H7 (cell line): ENCODE results near the gene PRR15L. TPM values are rescaled to one million over a fixed set of nuclear protein-coding genes. Genes with fewer than 3 reads are reported as not detected.
A peak's percentile ranks its signal among the peaks of the same experiment; 100 is the strongest.

Experiments
- DNase-seq: peaks from one replicate; pipeline ENCODE4 v3.0.0; 2012
- H3K27me3 ChIP-seq: 2 replicates; pipeline ENCODE4 v1.6.0; 2011; ENCODE audit warnings: mild to moderate bottlenecking, low read length; ENCODE audit not compliant: control insufficient read depth, insufficient read depth
- H3K36me3 ChIP-seq: replicated peaks from 2 replicates; pipeline ENCODE4 v1.5.1; 2011; ENCODE audit warnings: low read length; ENCODE audit not compliant: control insufficient read depth, insufficient read depth
- H3K4me3 ChIP-seq: 2 replicates; pipeline ENCODE4 v1.5.1; 2011; ENCODE audit warnings: low read depth, mild to moderate bottlenecking, control low read depth, low read length, moderate library complexity; ENCODE audit not compliant: insufficient read depth
- total RNA-seq: library from RNA; depleted of rRNA; stranded (reverse); fragments of >200 nt; shearing (Covaris generic); gene quantifications from 2 replicates; pipeline ENCODE4 v1.2.3, GENCODE V29; 2014

PRR15L gene
- total RNA-seq, 1 experiment from 2014 or later = 0.10 TPM

- Histone ChIP-seq H3K27me3 (no peaks in the 10 kb centered on the region), H3K4me3 (no peak overlapping the region), H3K36me3 (peaks cover 28% of the 10 kb centered on the region)
- DNase-seq = no peak
Measured at GRCh38 chr17:47980541-47980940, 22.9 kb upstream of the PRR15L start.

- Histone ChIP-seq H3K4me3 (no peak overlapping the region), H3K27me3 (no peaks in the 10 kb centered on the region), H3K36me3 (peaks cover 35% of the 10 kb centered on the region)
- peak; percentile 97 for DNase-seq
Measured at GRCh38 chr17:47978324-47978723, 20.6 kb upstream of the PRR15L start.

- Histone ChIP-seq H3K4me3 (no peak overlapping the region), H3K36me3 (peaks cover 30% of the 10 kb centered on the region), H3K27me3 (no peaks in the 10 kb centered on the region)
- no peak for DNase-seq
Measured at GRCh38 chr17:47975823-47976205, 18.1 kb upstream of the PRR15L start.

GRCh38 chr17:47975189-47975822 is 17.6 kb upstream of the PRR15L start:
- Histone ChIP-seq H3K4me3 (no peak overlapping the region), H3K36me3 (peaks cover 26% of the 10 kb centered on the region), H3K27me3 (no peaks in the 10 kb centered on the region)
- peak; percentile 70 for DNase-seq

GRCh38 chr17:47973541-47973940 is 15.9 kb upstream of the PRR15L start:
- Histone ChIP-seq H3K36me3 (peaks cover 15% of the 10 kb centered on the region), H3K4me3 (no peak overlapping the region), H3K27me3 (no peaks in the 10 kb centered on the region)
- no peak for DNase-seq

GRCh38 chr17:47970725-47971499 is 13.2 kb upstream of the PRR15L start, which contains the start of gene CDK5RAP3:
CDK5RAP3 (plus strand) TSS chr17:47971113; CDS start chr17:47971147, 34 bp downstream.
- Histone ChIP-seq H3K27me3 (no peaks in the 10 kb centered on the region), H3K36me3 (peaks cover 9% of the 10 kb centered on the region), H3K4me3 (peak within 1 kb of the TSS; percentile 89)
- peak; percentile 99 for DNase-seq

- Histone ChIP-seq H3K36me3 (peaks cover 4% of the 10 kb centered on the region), H3K27me3 (no peaks in the 10 kb centered on the region), H3K4me3 (peak overlapping the region; percentile 4; the same call in 1 of the 2 replicates)
- DNase-seq = no peak
Measured at GRCh38 chr17:47969930-47970724, 12.4 kb upstream of the PRR15L start.

- no peaks in the 10 kb centered on the region; the same call in 1 of the 2 replicates for H3K36me3 ChIP-seq
- H3K27me3 ChIP-seq = no peaks in the 10 kb centered on the region
- no peak overlapping the region for H3K4me3 ChIP-seq
- DNase-seq = no peak
Measured at GRCh38 chr17:47968836-47969235, 11.2 kb upstream of the PRR15L start.

- no peaks in the 10 kb centered on the region for H3K27me3 ChIP-seq
- H3K4me3 ChIP-seq = no peak overlapping the region
- no peak for DNase-seq
- no peaks in the 10 kb centered on the region for H3K36me3 ChIP-seq
Measured at GRCh38 chr17:47967607-47968252, 10.0 kb upstream of the PRR15L start.

GRCh38 chr17:47966079-47966519 is 8.4 kb upstream of the PRR15L start:
- Histone ChIP-seq H3K4me3 (no peak overlapping the region), H3K27me3 (no peaks in the 10 kb centered on the region; the same call in 1 of the 2 replicates), H3K36me3 (no peaks in the 10 kb centered on the region)
- DNase-seq = no peak

GRCh38 chr17:47964856-47965255 is 7.2 kb upstream of the PRR15L start:
- no peaks in the 10 kb centered on the region; the same call in 1 of the 2 replicates for H3K27me3 ChIP-seq
- H3K36me3 ChIP-seq = no peaks in the 10 kb centered on the region
- no peak overlapping the region for H3K4me3 ChIP-seq
- DNase-seq = no peak

GRCh38 chr17:47962901-47963300 is 5.2 kb upstream of the PRR15L start:
- Histone ChIP-seq H3K4me3 (no peak overlapping the region), H3K27me3 (no peaks in the 10 kb centered on the region; the same call in 1 of the 2 replicates), H3K36me3 (no peaks in the 10 kb centered on the region)

GRCh38 chr17:47961406-47961805 is 3.7 kb upstream of the PRR15L start:
- no peak for DNase-seq
- H3K4me3 ChIP-seq = no peak overlapping the region
- H3K36me3 ChIP-seq = no peaks in the 10 kb centered on the region
- H3K27me3 ChIP-seq = peaks cover 4% of the 10 kb centered on the region

More at GRCh38 chr17:47962901-47963300, 5.2 kb upstream of the PRR15L start:
- DNase-seq = no peak
